IMR-90 (cell line): ENCODE results near the gene GMPR. TPM values are rescaled to one million over a fixed set of nuclear protein-coding genes. Genes with fewer than 3 reads are reported as not detected.

Experiments used
- ATAC-seq: fragments of 200-7000 bp; cut with Tn5 transposase; 2 replicates; pipeline ENCODE4 v1.9.1; 2020; ENCODE audit warnings: low read depth, mild to moderate bottlenecking, moderate library complexity
- BruUV-seq: library from RNA; stranded (reverse); fragments of 400-500 nt; replicated peaks from 2 replicates; lab custom pipeline; 2021; lab: Mats Ljungman, UMichigan
- CTCF ChIA-PET: fragments of 300-600 bp; formaldehyde crosslinking; extraction: SDS; loops from one replicate; lab custom pipeline; 2021; ENCODE audit warnings: antibody characterized with exemption; lab: Yijun Ruan, JAX
- POLR2A ChIA-PET: fragments of 300-600 bp; sonication (Branson Sonifier 250); formaldehyde crosslinking; loops from one replicate; lab custom pipeline; 2022; ENCODE audit warnings: antibody characterized with exemption; ENCODE audit not compliant: unreplicated experiment; lab: Charles Lee
- DNase-seq: peaks from one replicate; pipeline ENCODE4 v3.0.0; 2013
- H2AFZ ChIP-seq: replicated peaks from 2 replicates; pipeline ENCODE3; 2013; ENCODE audit warnings: low read length, mild to moderate bottlenecking; ENCODE audit not compliant: poor library complexity
- H2AK5ac ChIP-seq: 2 replicates; pipeline ENCODE4 v1.6.1; 2013; ENCODE audit warnings: low read depth, low read length, inconsistent platforms
- H2AK9ac ChIP-seq: replicated peaks from 2 replicates; pipeline ENCODE3; 2013; ENCODE audit warnings: mild to moderate bottlenecking, low read depth, low read length, moderate library complexity; ENCODE audit not compliant: poor library complexity
- H2BK120ac ChIP-seq: 2 replicates; pipeline ENCODE4 v1.6.1; 2013; ENCODE audit warnings: low read depth, low read length, inconsistent platforms
- H2BK15ac ChIP-seq: 3 replicates; pipeline ENCODE4 v1.6.1; 2013; ENCODE audit warnings: low read depth, low read length, inconsistent platforms
- H2BK20ac ChIP-seq: 2 replicates; pipeline ENCODE4 v1.6.1; 2013; ENCODE audit warnings: low read depth, mild to moderate bottlenecking, inconsistent platforms, low read length, moderate library complexity
- H2BK5ac ChIP-seq: 2 replicates; pipeline ENCODE4 v1.6.1; 2013; ENCODE audit warnings: mild to moderate bottlenecking, low read depth, low read length, inconsistent platforms; ENCODE audit not compliant: poor library complexity, severe bottlenecking
- H3K14ac ChIP-seq: replicated peaks from 2 replicates; pipeline ENCODE4 v1.6.1; 2013; ENCODE audit warnings: low read depth, low read length, inconsistent platforms
- H3K18ac ChIP-seq: 2 replicates; pipeline ENCODE4 v1.6.1; 2013; ENCODE audit warnings: low read depth, low read length, control low read depth
- H3K23ac ChIP-seq: 2 replicates; pipeline ENCODE4 v1.6.1; 2013; ENCODE audit warnings: low read depth, low read length, inconsistent platforms
- H3K27ac ChIP-seq: 2 replicates; pipeline ENCODE4 v1.5.1; 2013; ENCODE audit warnings: mild to moderate bottlenecking, control low read depth, low read length; ENCODE audit not compliant: insufficient read depth
- H3K27me3 ChIP-seq: 2 replicates; pipeline ENCODE4 v1.6.1; 2013; ENCODE audit warnings: low read length; ENCODE audit not compliant: control insufficient read depth, insufficient read depth
- H3K36me3 ChIP-seq: 2 replicates; pipeline ENCODE4 v1.6.1; 2013; ENCODE audit warnings: low read length, mixed read lengths; ENCODE audit not compliant: control insufficient read depth, insufficient read depth
- H3K4ac ChIP-seq: 2 replicates; pipeline ENCODE4 v1.6.1; 2013; ENCODE audit warnings: low read depth, low read length, inconsistent platforms
- H3K4me1 ChIP-seq: 2 replicates; pipeline ENCODE4 v1.6.1; 2013; ENCODE audit warnings: low read length, mixed read lengths; ENCODE audit not compliant: control insufficient read depth, insufficient read depth
- H3K4me2 ChIP-seq: 2 replicates; pipeline ENCODE4 v1.6.1; 2013; ENCODE audit warnings: low read depth, mild to moderate bottlenecking, control low read depth, low read length, moderate library complexity
- H3K4me3 ChIP-seq: 2 replicates; pipeline ENCODE4 v1.5.1; 2013; ENCODE audit warnings: low read depth, mild to moderate bottlenecking, control low read depth, low read length, moderate library complexity; ENCODE audit not compliant: insufficient read depth
- H3K56ac ChIP-seq: 2 replicates; pipeline ENCODE4 v1.6.1; 2013; ENCODE audit warnings: low read length, inconsistent platforms; ENCODE audit not compliant: insufficient read depth; ENCODE audit errors: extremely low read depth
- H3K79me1 ChIP-seq, 2 experiments: 2 replicates each; pipeline ENCODE4 v1.6.1; 2013; ENCODE audit warnings: low read length in 2 of 2, inconsistent platforms in 1 of 2, low read depth in 1 of 2
- H3K9ac ChIP-seq: 2 replicates; pipeline ENCODE4 v1.6.1; 2013; ENCODE audit warnings: low read depth, low read length, control low read depth
- H3K9me1 ChIP-seq: 2 replicates; pipeline ENCODE4 v1.6.1; 2013; ENCODE audit warnings: low read length, inconsistent platforms; ENCODE audit not compliant: insufficient read depth
- H3K9me3 ChIP-seq: 2 replicates; pipeline ENCODE4 v1.6.1; 2013; ENCODE audit warnings: low read length; ENCODE audit not compliant: control insufficient read depth, insufficient read depth
- H4K20me1 ChIP-seq: 2 replicates; pipeline ENCODE4 v1.6.1; 2013; ENCODE audit warnings: low read length, inconsistent platforms; ENCODE audit not compliant: insufficient read depth
- H4K5ac ChIP-seq: 2 replicates; pipeline ENCODE4 v1.6.1; 2013; ENCODE audit warnings: mild to moderate bottlenecking, low read depth, low read length, control low read depth
- H4K8ac ChIP-seq, 2 experiments: 2 replicates each; pipeline ENCODE4 v1.6.1; 2013; ENCODE audit warnings: low read depth in 2 of 2, low read length in 2 of 2, control low read depth in 1 of 2, inconsistent platforms in 1 of 2
- H4K91ac ChIP-seq: 2 replicates; pipeline ENCODE4 v1.6.1; 2013; ENCODE audit warnings: low read depth, low read length, inconsistent platforms; ENCODE audit not compliant: insufficient read depth
- CHD1 ChIP-seq: IDR thresholded peaks from 2 replicates; pipeline ENCODE4 v1.6.1; 2012; ENCODE audit warnings: low read depth, low read length, improper control_type of control experiment
- ELK1 ChIP-seq: fragments of 150-350 bp; IDR thresholded peaks from 2 replicates; pipeline ENCODE4 v1.6.1; 2016; ENCODE audit warnings: low read depth, mild to moderate bottlenecking, low read length, moderate library complexity, borderline replicate concordance
- USF2 ChIP-seq: fragments of 150-350 bp; IDR thresholded peaks from 2 replicates; pipeline ENCODE4 v1.6.1; 2017; ENCODE audit warnings: mild to moderate bottlenecking, antibody characterized with exemption, low read length, low read depth
- WGBS, 2 experiments: methylation state at CpG; one replicate each; pipeline versions ENCODE4 v1.1.5 to v1.1.7; 2013; ENCODE audit warnings: missing lambda C conversion rate in 2 of 2; ENCODE audit not compliant: insufficient read length in 1 of 2; ENCODE audit errors: extremely low coverage in 2 of 2; 5-methylcytosine and 5-hydroxymethylcytosine counted together
- dilution Hi-C: fragments of 300-500 bp; cut with HindIII; formaldehyde crosslinking; loops from one replicate; pipeline ENCODE4 v1.14.3; 2018; ENCODE audit warnings: low sequenced_read_pairs; ENCODE audit not compliant: unreplicated experiment
- in situ Hi-C: fragments of 300-500 bp; cut with MboI; formaldehyde crosslinking; loops from 3 replicates; pipeline ENCODE4 v1.14.3; 2019; ENCODE audit warnings: low sequenced_read_pairs, inconsistent platforms, mixed read lengths
- intact Hi-C: fragments of 100-400 bp; cut with micrococcal nuclease; formaldehyde crosslinking; loops from 2 replicates; pipeline ENCODE4 v1.10.0; 2022
- polyA plus RNA-seq, 3 experiments: library from polyadenylated mRNA; depleted of rRNA; stranded (reverse); fragments of >200 nt; gene quantifications; 2 replicates each; pipeline ENCODE4 v1.2.3, GENCODE V29; 2012; ENCODE audit warnings: low replicate concordance in 1 of 3
- total RNA-seq: library from RNA; depleted of rRNA; stranded (reverse); fragments of >200 nt; gene quantifications from 2 replicates; pipeline ENCODE4 v1.2.3, GENCODE V29; 2012

The GMPR gene
- total and polyA plus RNA-seq, 2 of the 4 experiments (the other 2 are of a cell fraction) = 6.3 to 8.6 TPM

GRCh38 chr6:16324184-16324583 is 85.8 kb downstream of the GMPR start (continued):
- TF ChIP-seq ELK1 = no peak

- dilution Hi-C loops (no loop called here), intact Hi-C loops (loop anchor here (5.0 kb wide), 1 partner anchor 1938 kb away; the partner anchor contains the start of gene DEK), in situ Hi-C loops (no loop called here)
- Histone ChIP-seq H3K56ac (no peak overlapping the region), H3K14ac (no peak overlapping the region), H3K23ac (no peak overlapping the region), H4K91ac (no peak overlapping the region), H3K9me1 (peaks cover 13% of the 10 kb centered on the region), H2BK15ac (no peak overlapping the region), H4K5ac (no peak overlapping the region), H2BK20ac (no peak overlapping the region), H3K27me3 (no peaks in the 10 kb centered on the region), H2AK9ac (no peak overlapping the region), H3K9ac (no peak overlapping the region), H3K4me1 (peaks cover 16% of the 10 kb centered on the region), H3K18ac (no peak overlapping the region), H2AFZ (no peak overlapping the region), H3K9me3 (no peaks in the 10 kb centered on the region), H4K8ac (no peak overlapping the region), H3K36me3 (peaks cover 18% of the 10 kb centered on the region), H3K79me1 (peaks cover 4 to 21% of the 10 kb centered on the region in 2 experiments; a peak in 2 of 4 replicates), H2BK5ac (no peak overlapping the region), H2AK5ac (no peak overlapping the region), H4K20me1 (peaks cover 21% of the 10 kb centered on the region), H2BK120ac (no peak overlapping the region), H3K4me3 (no peak overlapping the region), H3K27ac (no peak overlapping the region), H3K4ac (no peak overlapping the region), H3K4me2 (no peak overlapping the region)
- DNase-seq (peak; percentile 46), ATAC-seq (no peak)
- WGBS, 2 experiments = no CpG with 5 or more reads among the region's 7 CpGs
- BruUV-seq = no TSS peak
- TF ChIP-seq CHD1 = no peak
- peak; percentile 7; the same call in 1 of the 2 replicates for TF ChIP-seq USF2
- ChIA-PET POLR2A (no interaction called here), CTCF (interaction anchor here (0.6 to 1.0 kb wide), 4 partner anchors 93 to 423 kb away, joined by 3 to 4 read pairs (median 3); no protein-coding TSS in a partner anchor)
Measured at GRCh38 chr6:16324606-16325225, 86.3 kb downstream of the GMPR start.
